Adrenal gland (tissue), 5 donors: ENCODE measurements around the gene RPL22.

ENCODE experiments used
- POLR2A ChIP-seq, 2 donors: fragments of 450-650 bp; IDR thresholded peaks; one replicate each; pipeline ENCODE4 v1.6.1; 2017; ENCODE audit warnings: antibody characterized with exemption in 2 of 2, mild to moderate bottlenecking in 2 of 2, moderate library complexity in 1 of 2
- TF ChIP-seq, protein P1 (sequence below), 6 experiments: fragments of 450-650 bp in 4 of 6; fragments of 200-600 bp in 2 of 6; sonication (generic) in 1 of 6; IDR thresholded peaks; 1 replicate in 5 of 6; 2 replicates in 1 of 6; pipeline versions ENCODE4 v1.5.1 to v1.8.0; 2016 to 2021; ENCODE audit warnings: antibody characterized with exemption in 6 of 6, mild to moderate bottlenecking in 2 of 6, moderate library complexity in 1 of 6
- donor health status: DM: no; HTN: no; CAD: no.

DNA sequence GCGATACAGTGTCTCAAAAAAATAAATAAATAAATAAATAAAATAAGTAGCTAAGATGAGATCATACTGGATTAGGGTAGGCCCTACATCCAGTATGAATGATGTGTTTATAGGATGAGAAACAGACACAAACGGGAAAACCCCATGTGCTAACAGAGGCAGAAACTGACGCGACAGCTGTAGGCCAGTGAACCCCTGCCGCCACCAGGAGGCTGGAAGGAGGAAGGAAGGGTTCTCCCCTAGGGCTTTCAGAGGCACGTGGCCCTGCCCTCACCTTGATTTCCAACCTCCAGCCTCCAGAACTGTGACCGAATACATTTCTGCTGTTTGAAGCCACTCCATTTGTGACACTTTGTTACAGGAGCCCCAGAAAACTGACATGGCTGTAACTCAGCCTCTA is 57.8 kb downstream of the RPL22 start:
- TF ChIP-seq POLR2A (IDR thresholded peaks at IDR 0.05) = no peak
- TF ChIP-seq, protein P1, sequence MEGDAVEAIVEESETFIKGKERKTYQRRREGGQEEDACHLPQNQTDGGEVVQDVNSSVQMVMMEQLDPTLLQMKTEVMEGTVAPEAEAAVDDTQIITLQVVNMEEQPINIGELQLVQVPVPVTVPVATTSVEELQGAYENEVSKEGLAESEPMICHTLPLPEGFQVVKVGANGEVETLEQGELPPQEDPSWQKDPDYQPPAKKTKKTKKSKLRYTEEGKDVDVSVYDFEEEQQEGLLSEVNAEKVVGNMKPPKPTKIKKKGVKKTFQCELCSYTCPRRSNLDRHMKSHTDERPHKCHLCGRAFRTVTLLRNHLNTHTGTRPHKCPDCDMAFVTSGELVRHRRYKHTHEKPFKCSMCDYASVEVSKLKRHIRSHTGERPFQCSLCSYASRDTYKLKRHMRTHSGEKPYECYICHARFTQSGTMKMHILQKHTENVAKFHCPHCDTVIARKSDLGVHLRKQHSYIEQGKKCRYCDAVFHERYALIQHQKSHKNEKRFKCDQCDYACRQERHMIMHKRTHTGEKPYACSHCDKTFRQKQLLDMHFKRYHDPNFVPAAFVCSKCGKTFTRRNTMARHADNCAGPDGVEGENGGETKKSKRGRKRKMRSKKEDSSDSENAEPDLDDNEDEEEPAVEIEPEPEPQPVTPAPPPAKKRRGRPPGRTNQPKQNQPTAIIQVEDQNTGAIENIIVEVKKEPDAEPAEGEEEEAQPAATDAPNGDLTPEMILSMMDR (IDR thresholded peaks at IDR 0.05) = no peak
